K562 (cell line): ENCODE measurements around the gene IL24. TPM values are rescaled to one million over a fixed set of nuclear protein-coding genes. Genes with fewer than 3 reads are reported as not detected.

Experiments
- ATAC-seq: fragments of 200-7000 bp; cut with Tn5 transposase; 3 replicates; pipeline ENCODE4 v1.9.1; 2020; ENCODE audit warnings: moderate library complexity
- BruUV-seq: library from RNA; stranded (reverse); fragments of 400-500 nt; replicated peaks from 2 replicates; lab custom pipeline; 2021; lab: Mats Ljungman, UMichigan
- CTCF ChIA-PET: fragments of 300-600 bp; formaldehyde crosslinking; extraction: SDS; loops from one replicate; lab custom pipeline; 2021; ENCODE audit warnings: low intra/inter-chr PET ratio; lab: Yijun Ruan, JAX
- POLR2A ChIA-PET: fragments of 300-600, 350-650 bp; sonication (Branson Sonifier 250); formaldehyde crosslinking; extraction: SDS; loops from one replicate; lab custom pipeline; 2021; ENCODE audit warnings: antibody characterized with exemption, inconsistent platforms; lab: Yijun Ruan, JAX
- DNase-seq, 4 experiments: peaks; one replicate each; pipeline versions ENCODE4 v3.0.0 to v3.0.0-alpha.2; 2011 to 2018; ENCODE audit warnings: low spot score in 3 of 4, mixed read lengths in 3 of 4; ENCODE audit errors: extremely low read depth in 1 of 4
- FAIRE-seq: peaks from 2 replicates; lab custom pipeline; 2011; peaks lifted over from hg19 to GRCh38; lab: Jason Lieb, UNC
- H2AFZ ChIP-seq: 2 replicates; pipeline ENCODE4 v1.6.0; 2011; ENCODE audit warnings: low read depth, low read length, control low read depth, inconsistent platforms
- H3K27ac ChIP-seq: fragments of 200-600 bp; 3 replicates; pipeline ENCODE4 v1.8.0; 2011; ENCODE audit warnings: low read depth, mild to moderate bottlenecking, control low read depth, inconsistent platforms, low read length, moderate library complexity, mixed read lengths; ENCODE audit errors: extremely low read depth
- H3K27me3 ChIP-seq, 2 experiments: fragments of 300-600 bp in 1 of 2; 2 replicates in 1 of 2; 3 replicates in 1 of 2; pipeline versions ENCODE4 v1.6.0 to v1.8.0; 2011; ENCODE audit warnings: inconsistent platforms in 2 of 2, low read length in 2 of 2, mild to moderate bottlenecking in 1 of 2, mixed read lengths in 1 of 2, moderate library complexity in 1 of 2; ENCODE audit not compliant: control insufficient read depth in 2 of 2, insufficient read depth in 2 of 2
- H3K36me3 ChIP-seq: fragments of 300-600 bp; 3 replicates; pipeline ENCODE4 v1.8.0; 2011; ENCODE audit warnings: mild to moderate bottlenecking, low read length, inconsistent platforms; ENCODE audit not compliant: control insufficient read depth, insufficient read depth
- H3K4me1 ChIP-seq, 2 experiments: fragments of 200-600 bp in 1 of 2; replicated peaks in 1 of 2; 2 replicates in 1 of 2; 3 replicates in 1 of 2; pipeline versions ENCODE4 v1.5.1 to v1.8.0; 2011; ENCODE audit warnings: inconsistent platforms in 2 of 2, low read length in 2 of 2, mild to moderate bottlenecking in 1 of 2, mixed read lengths in 1 of 2, moderate library complexity in 1 of 2; ENCODE audit not compliant: control insufficient read depth in 2 of 2, insufficient read depth in 2 of 2
- H3K4me2 ChIP-seq: 2 replicates; pipeline ENCODE4 v1.6.1; 2011; ENCODE audit warnings: low read length, control low read depth, inconsistent platforms, mixed read lengths; ENCODE audit not compliant: insufficient read depth
- H3K4me3 ChIP-seq: fragments of 200-600 bp; sonication (generic), shearing (Covaris generic); 2 replicates; pipeline ENCODE4 v1.5.1; 2016; ENCODE audit warnings: control low read depth, inconsistent platforms
- H3K79me2 ChIP-seq: fragments of 200-600 bp; 3 replicates; pipeline ENCODE4 v1.8.0; 2011; ENCODE audit warnings: low read length, inconsistent platforms; ENCODE audit not compliant: control insufficient read depth, insufficient read depth
- H3K9ac ChIP-seq, 2 experiments: 2 replicates each; pipeline versions ENCODE4 v1.6.0 to v1.6.1; 2011; ENCODE audit warnings: low read depth in 2 of 2, low read length in 2 of 2, control low read depth in 1 of 2, inconsistent platforms in 1 of 2, mild to moderate bottlenecking in 1 of 2, mixed read lengths in 1 of 2; ENCODE audit not compliant: insufficient read depth in 1 of 2
- H3K9me1 ChIP-seq: one replicate; pipeline ENCODE4 v1.6.0; 2011; ENCODE audit warnings: inconsistent platforms, mild to moderate bottlenecking, low read length, moderate library complexity; ENCODE audit not compliant: control insufficient read depth, insufficient read depth
- H3K9me3 ChIP-seq: replicated peaks from 2 replicates; pipeline ENCODE4 v1.5.1; 2011; ENCODE audit warnings: low read depth, low read length, inconsistent platforms; ENCODE audit not compliant: control insufficient read depth, insufficient read depth
- H4K20me1 ChIP-seq: replicated peaks from 2 replicates; pipeline ENCODE4 v1.6.1; 2011; ENCODE audit warnings: low read length, inconsistent platforms, mixed read lengths; ENCODE audit not compliant: control insufficient read depth, insufficient read depth
- FOS ChIP-seq: IDR thresholded peaks from 3 replicates; pipeline ENCODE4 v1.6.1; 2011; ENCODE audit not compliant: insufficient read length; ENCODE audit errors: extremely low read depth
- MCM5 ChIP-seq: fragments of 450-650 bp; IDR thresholded peaks from 2 replicates; pipeline ENCODE4 v1.6.1; 2016; ENCODE audit warnings: low read depth
- MXI1 ChIP-seq: IDR thresholded peaks from 2 replicates; pipeline ENCODE4 v1.6.1; 2011; ENCODE audit warnings: low read depth, mild to moderate bottlenecking, improper control_type of control experiment, low read length
- NR2C1 ChIP-seq, 2 experiments: fragments of 450-650 bp; IDR thresholded peaks; 2 replicates each; pipeline ENCODE4 v1.6.1; 2017; ENCODE audit warnings: mild to moderate bottlenecking in 2 of 2, antibody characterized with exemption in 1 of 2, inconsistent platforms in 1 of 2, missing compliant biosample characterization in 1 of 2, missing genetic modification characterization in 1 of 2
- XRCC3 ChIP-seq: fragments of 450-650 bp; IDR thresholded peaks from 2 replicates; pipeline ENCODE4 v1.6.1; 2017; ENCODE audit warnings: mild to moderate bottlenecking, moderate library complexity
- ZC3H8 ChIP-seq: fragments of 450-650 bp; IDR thresholded peaks from 2 replicates; pipeline ENCODE4 v1.6.1; 2017
- ZNF121 ChIP-seq: sonication (generic); formaldehyde crosslinking; conservative IDR thresholded peaks from 2 replicates; pipeline ENCODE4 v1.8.0; 2022; ENCODE audit warnings: missing genetic modification reagents
- ZNF316 ChIP-seq: fragments of 450-650 bp; IDR thresholded peaks from 2 replicates; pipeline ENCODE4 v1.6.1; 2016
- ZNF408 ChIP-seq: fragments of 250-450 bp; sonication (Bioruptor Pico); IDR thresholded peaks from 2 replicates; pipeline ENCODE4 v1.4.0; 2020; ENCODE audit warnings: low read depth, mild to moderate bottlenecking, moderate library complexity
- ZNF445 ChIP-seq: fragments of 250-450 bp; sonication (Bioruptor Pico); IDR thresholded peaks from 2 replicates; pipeline ENCODE4 v1.4.0; 2020; ENCODE audit warnings: low read depth, mild to moderate bottlenecking, moderate library complexity
- WGBS: fragments of 100-300 bp; shearing (Covaris generic); methylation state at CpG from one replicate; pipeline ENCODE4 v1.1.6; 2016; ENCODE audit warnings: low coverage, mixed read lengths; ENCODE audit not compliant: insufficient coverage; ENCODE audit errors: missing lambda C conversion rate; 5-methylcytosine and 5-hydroxymethylcytosine counted together
- in situ Hi-C: fragments of 300-500 bp; cut with MboI; formaldehyde crosslinking; loops from 4 replicates; pipeline ENCODE4 v1.15.0; 2018; ENCODE audit warnings: inconsistent platforms, mixed read lengths
- intact Hi-C: fragments of 100-400 bp; cut with micrococcal nuclease; formaldehyde crosslinking; loops from 2 replicates; pipeline ENCODE4 v1.14.2; 2022
- polyA plus RNA-seq, 8 experiments: library from polyadenylated mRNA; depleted of rRNA in 4 of 8; stranded (reverse) in 5 of 8; unstranded in 3 of 8; fragments of >200 nt; fragmentation: Nextera tagmentation in 2 of 8; fragmentation: Illumina TruSeq in 1 of 8; extraction: Ambion mirVana in 2 of 8; extraction: Trizol in 1 of 8; gene quantifications; 2 replicates each; pipeline versions ENCODE4 v1.2.1 to v1.2.3, GENCODE V29; 2011 to 2014; ENCODE audit warnings: inconsistent platforms in 1 of 8, missing spikeins in 1 of 8
- total RNA-seq, 7 experiments: library from RNA; depleted of rRNA in 6 of 7; stranded (reverse); fragments of >200 nt in 6 of 7; fragmentation: Illumina TruSeq in 2 of 7; extraction: Trizol in 2 of 7; gene quantifications; 2 replicates each; pipeline versions ENCODE4 v1.2.1 to v1.2.3, GENCODE V29; 2011 to 2021; ENCODE audit warnings: low replicate concordance in 1 of 7
- TF ChIP-seq, protein P1 (sequence below): sonication (generic); formaldehyde crosslinking; IDR thresholded peaks from 2 replicates; pipeline ENCODE4 v1.8.1; 2022; ENCODE audit warnings: missing genetic modification reagents
- TF ChIP-seq, protein P2 (sequence below): sonication (generic); formaldehyde crosslinking; IDR thresholded peaks from 2 replicates; pipeline ENCODE4 v1.8.0; 2023; ENCODE audit warnings: mild to moderate bottlenecking, missing genetic modification reagents
- TF ChIP-seq, protein P3 (sequence below): fragments of 450-650 bp; IDR thresholded peaks from 2 replicates; pipeline ENCODE4 v1.6.1; 2016

Gene IL24
- total and polyA plus RNA-seq, 9 of the 15 experiments (the other 6 are each of a cell fraction or from before 2014, with no cell fraction given): 0.04 to 0.19 TPM; not detected in 7

DNA sequence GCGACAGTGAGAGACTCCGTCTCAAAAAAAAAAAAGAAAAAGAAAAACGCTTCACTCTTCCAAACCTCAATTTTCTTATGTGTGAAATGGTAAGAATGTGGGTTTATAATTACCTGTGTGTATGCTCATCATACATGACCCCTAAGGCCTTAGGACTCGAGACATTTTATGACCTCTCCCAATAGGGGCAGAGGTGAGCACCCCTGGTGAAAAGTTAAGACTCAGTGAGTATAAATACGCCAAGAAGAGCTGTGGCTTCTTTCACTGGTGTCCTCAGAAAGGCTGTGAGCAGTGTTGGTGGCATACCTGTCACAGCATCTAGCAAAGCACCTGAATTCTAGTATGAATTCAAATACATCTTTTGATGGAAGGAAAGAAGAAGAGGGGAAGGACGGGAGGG, 32.3 kb downstream of the IL24 start:
- ATAC-seq (no peak), DNase-seq (no peak), FAIRE-seq (peak; percentile 15)
- no peak overlapping the region for H3K4me3 ChIP-seq
- H3K27me3 ChIP-seq: no peaks in the 10 kb centered on the region
- no peak overlapping the region for H3K4me2 ChIP-seq
- WGBS: 51% methylated on average over 5 of the region's 6 CpGs
- no peak overlapping the region for H3K27ac ChIP-seq
- BruUV-seq: no TSS peak
- H4K20me1 ChIP-seq: no peaks in the 10 kb centered on the region
- in situ Hi-C loops: no loop called here
- H3K9ac ChIP-seq: no peak overlapping the region
- CTCF ChIA-PET: no interaction called here
- no peaks in the 10 kb centered on the region for H3K9me1 ChIP-seq
- no peaks in the 10 kb centered on the region for H3K79me2 ChIP-seq
- H3K36me3 ChIP-seq: no peaks in the 10 kb centered on the region
- H3K4me1 ChIP-seq: peaks cover 5 to 24% of the 10 kb centered on the region in 2 experiments
- no peaks in the 10 kb centered on the region for H3K9me3 ChIP-seq
- intact Hi-C loops: no loop called here
- POLR2A ChIA-PET: no interaction called here
- no peak overlapping the region for H2AFZ ChIP-seq
- TF ChIP-seq ZNF121: no peak
- no peak for TF ChIP-seq MXI1
- TF ChIP-seq, protein P1, sequence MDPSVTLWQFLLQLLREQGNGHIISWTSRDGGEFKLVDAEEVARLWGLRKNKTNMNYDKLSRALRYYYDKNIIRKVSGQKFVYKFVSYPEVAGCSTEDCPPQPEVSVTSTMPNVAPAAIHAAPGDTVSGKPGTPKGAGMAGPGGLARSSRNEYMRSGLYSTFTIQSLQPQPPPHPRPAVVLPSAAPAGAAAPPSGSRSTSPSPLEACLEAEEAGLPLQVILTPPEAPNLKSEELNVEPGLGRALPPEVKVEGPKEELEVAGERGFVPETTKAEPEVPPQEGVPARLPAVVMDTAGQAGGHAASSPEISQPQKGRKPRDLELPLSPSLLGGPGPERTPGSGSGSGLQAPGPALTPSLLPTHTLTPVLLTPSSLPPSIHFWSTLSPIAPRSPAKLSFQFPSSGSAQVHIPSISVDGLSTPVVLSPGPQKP: no peak
- no peak for TF ChIP-seq ZNF408 (CRISPR knock-in tag)
- no peak for TF ChIP-seq FOS
- no peak for TF ChIP-seq XRCC3
- TF ChIP-seq, protein P2, sequence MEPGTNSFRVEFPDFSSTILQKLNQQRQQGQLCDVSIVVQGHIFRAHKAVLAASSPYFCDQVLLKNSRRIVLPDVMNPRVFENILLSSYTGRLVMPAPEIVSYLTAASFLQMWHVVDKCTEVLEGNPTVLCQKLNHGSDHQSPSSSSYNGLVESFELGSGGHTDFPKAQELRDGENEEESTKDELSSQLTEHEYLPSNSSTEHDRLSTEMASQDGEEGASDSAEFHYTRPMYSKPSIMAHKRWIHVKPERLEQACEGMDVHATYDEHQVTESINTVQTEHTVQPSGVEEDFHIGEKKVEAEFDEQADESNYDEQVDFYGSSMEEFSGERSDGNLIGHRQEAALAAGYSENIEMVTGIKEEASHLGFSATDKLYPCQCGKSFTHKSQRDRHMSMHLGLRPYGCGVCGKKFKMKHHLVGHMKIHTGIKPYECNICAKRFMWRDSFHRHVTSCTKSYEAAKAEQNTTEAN: no peak
- no peak for TF ChIP-seq ZC3H8
- TF ChIP-seq, protein P3, sequence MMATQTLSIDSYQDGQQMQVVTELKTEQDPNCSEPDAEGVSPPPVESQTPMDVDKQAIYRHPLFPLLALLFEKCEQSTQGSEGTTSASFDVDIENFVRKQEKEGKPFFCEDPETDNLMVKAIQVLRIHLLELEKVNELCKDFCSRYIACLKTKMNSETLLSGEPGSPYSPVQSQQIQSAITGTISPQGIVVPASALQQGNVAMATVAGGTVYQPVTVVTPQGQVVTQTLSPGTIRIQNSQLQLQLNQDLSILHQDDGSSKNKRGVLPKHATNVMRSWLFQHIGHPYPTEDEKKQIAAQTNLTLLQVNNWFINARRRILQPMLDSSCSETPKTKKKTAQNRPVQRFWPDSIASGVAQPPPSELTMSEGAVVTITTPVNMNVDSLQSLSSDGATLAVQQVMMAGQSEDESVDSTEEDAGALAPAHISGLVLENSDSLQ: no peak
- no peak for TF ChIP-seq MCM5
- TF ChIP-seq ZNF316: no peak
- TF ChIP-seq ZNF445 (CRISPR knock-in tag): no peak
- no peak for TF ChIP-seq NR2C1 (IDR thresholded peaks at IDR 0.05)
- no peak for TF ChIP-seq NR2C1 (tag; IDR thresholded peaks at IDR 0.05)
